IMR-90 (cell line): ENCODE results near the gene CHD2. TPM values are rescaled to one million over a fixed set of nuclear protein-coding genes. Genes with fewer than 3 reads are reported as not detected.

Experiments used
- ATAC-seq: fragments of 200-7000 bp; cut with Tn5 transposase; 2 replicates; pipeline ENCODE4 v1.9.1; 2020; ENCODE audit warnings: low read depth, mild to moderate bottlenecking, moderate library complexity
- BruUV-seq: library from RNA; stranded (reverse); fragments of 400-500 nt; replicated peaks from 2 replicates; lab custom pipeline; 2021; lab: Mats Ljungman, UMichigan
- CTCF ChIA-PET: fragments of 300-600 bp; formaldehyde crosslinking; extraction: SDS; loops from one replicate; lab custom pipeline; 2021; ENCODE audit warnings: antibody characterized with exemption; lab: Yijun Ruan, JAX
- POLR2A ChIA-PET: fragments of 300-600 bp; sonication (Branson Sonifier 250); formaldehyde crosslinking; loops from one replicate; lab custom pipeline; 2022; ENCODE audit warnings: antibody characterized with exemption; ENCODE audit not compliant: unreplicated experiment; lab: Charles Lee
- DNase-seq: peaks from one replicate; pipeline ENCODE4 v3.0.0; 2013
- H2AFZ ChIP-seq: replicated peaks from 2 replicates; pipeline ENCODE3; 2013; ENCODE audit warnings: low read length, mild to moderate bottlenecking; ENCODE audit not compliant: poor library complexity
- H2AK5ac ChIP-seq: 2 replicates; pipeline ENCODE4 v1.6.1; 2013; ENCODE audit warnings: low read depth, low read length, inconsistent platforms
- H2AK9ac ChIP-seq: replicated peaks from 2 replicates; pipeline ENCODE3; 2013; ENCODE audit warnings: mild to moderate bottlenecking, low read depth, low read length, moderate library complexity; ENCODE audit not compliant: poor library complexity
- H2BK120ac ChIP-seq: 2 replicates; pipeline ENCODE4 v1.6.1; 2013; ENCODE audit warnings: low read depth, low read length, inconsistent platforms
- H2BK15ac ChIP-seq: 3 replicates; pipeline ENCODE4 v1.6.1; 2013; ENCODE audit warnings: low read depth, low read length, inconsistent platforms
- H2BK20ac ChIP-seq: 2 replicates; pipeline ENCODE4 v1.6.1; 2013; ENCODE audit warnings: low read depth, mild to moderate bottlenecking, inconsistent platforms, low read length, moderate library complexity
- H2BK5ac ChIP-seq: 2 replicates; pipeline ENCODE4 v1.6.1; 2013; ENCODE audit warnings: mild to moderate bottlenecking, low read depth, low read length, inconsistent platforms; ENCODE audit not compliant: poor library complexity, severe bottlenecking
- H3K14ac ChIP-seq: replicated peaks from 2 replicates; pipeline ENCODE4 v1.6.1; 2013; ENCODE audit warnings: low read depth, low read length, inconsistent platforms
- H3K18ac ChIP-seq: 2 replicates; pipeline ENCODE4 v1.6.1; 2013; ENCODE audit warnings: low read depth, low read length, control low read depth
- H3K23ac ChIP-seq: 2 replicates; pipeline ENCODE4 v1.6.1; 2013; ENCODE audit warnings: low read depth, low read length, inconsistent platforms
- H3K27ac ChIP-seq: 2 replicates; pipeline ENCODE4 v1.5.1; 2013; ENCODE audit warnings: mild to moderate bottlenecking, control low read depth, low read length; ENCODE audit not compliant: insufficient read depth
- H3K27me3 ChIP-seq: 2 replicates; pipeline ENCODE4 v1.6.1; 2013; ENCODE audit warnings: low read length; ENCODE audit not compliant: control insufficient read depth, insufficient read depth
- H3K36me3 ChIP-seq: 2 replicates; pipeline ENCODE4 v1.6.1; 2013; ENCODE audit warnings: low read length, mixed read lengths; ENCODE audit not compliant: control insufficient read depth, insufficient read depth
- H3K4ac ChIP-seq: 2 replicates; pipeline ENCODE4 v1.6.1; 2013; ENCODE audit warnings: low read depth, low read length, inconsistent platforms
- H3K4me1 ChIP-seq: 2 replicates; pipeline ENCODE4 v1.6.1; 2013; ENCODE audit warnings: low read length, mixed read lengths; ENCODE audit not compliant: control insufficient read depth, insufficient read depth
- H3K4me2 ChIP-seq: 2 replicates; pipeline ENCODE4 v1.6.1; 2013; ENCODE audit warnings: low read depth, mild to moderate bottlenecking, control low read depth, low read length, moderate library complexity
- H3K4me3 ChIP-seq: 2 replicates; pipeline ENCODE4 v1.5.1; 2013; ENCODE audit warnings: low read depth, mild to moderate bottlenecking, control low read depth, low read length, moderate library complexity; ENCODE audit not compliant: insufficient read depth
- H3K56ac ChIP-seq: 2 replicates; pipeline ENCODE4 v1.6.1; 2013; ENCODE audit warnings: low read length, inconsistent platforms; ENCODE audit not compliant: insufficient read depth; ENCODE audit errors: extremely low read depth
- H3K79me1 ChIP-seq, 2 experiments: 2 replicates each; pipeline ENCODE4 v1.6.1; 2013; ENCODE audit warnings: low read length in 2 of 2, inconsistent platforms in 1 of 2, low read depth in 1 of 2
- H3K9ac ChIP-seq: 2 replicates; pipeline ENCODE4 v1.6.1; 2013; ENCODE audit warnings: low read depth, low read length, control low read depth
- H3K9me1 ChIP-seq: 2 replicates; pipeline ENCODE4 v1.6.1; 2013; ENCODE audit warnings: low read length, inconsistent platforms; ENCODE audit not compliant: insufficient read depth
- H3K9me3 ChIP-seq: 2 replicates; pipeline ENCODE4 v1.6.1; 2013; ENCODE audit warnings: low read length; ENCODE audit not compliant: control insufficient read depth, insufficient read depth
- H4K20me1 ChIP-seq: 2 replicates; pipeline ENCODE4 v1.6.1; 2013; ENCODE audit warnings: low read length, inconsistent platforms; ENCODE audit not compliant: insufficient read depth
- H4K5ac ChIP-seq: 2 replicates; pipeline ENCODE4 v1.6.1; 2013; ENCODE audit warnings: mild to moderate bottlenecking, low read depth, low read length, control low read depth
- H4K8ac ChIP-seq, 2 experiments: 2 replicates each; pipeline ENCODE4 v1.6.1; 2013; ENCODE audit warnings: low read depth in 2 of 2, low read length in 2 of 2, control low read depth in 1 of 2, inconsistent platforms in 1 of 2
- H4K91ac ChIP-seq: 2 replicates; pipeline ENCODE4 v1.6.1; 2013; ENCODE audit warnings: low read depth, low read length, inconsistent platforms; ENCODE audit not compliant: insufficient read depth
- CEBPB ChIP-seq: IDR thresholded peaks from 2 replicates; pipeline ENCODE4 v1.6.1; 2012; ENCODE audit warnings: low read depth, low read length, improper control_type of control experiment
- CTCF ChIP-seq: conservative IDR thresholded peaks from 2 replicates; pipeline ENCODE4 v1.5.1; 2012; ENCODE audit warnings: mild to moderate bottlenecking, low read depth, low read length, improper control_type of control experiment
- FOS ChIP-seq: fragments of 150-350 bp; IDR thresholded peaks from 2 replicates; pipeline ENCODE4 v1.6.1; 2016; ENCODE audit warnings: low read depth, low read length
- MAFK ChIP-seq: IDR thresholded peaks from 2 replicates; pipeline ENCODE4 v1.6.1; 2012; ENCODE audit warnings: low read depth, low read length, improper control_type of control experiment
- POLR2A ChIP-seq: IDR thresholded peaks from 2 replicates; pipeline ENCODE4 v1.6.1; 2012; ENCODE audit warnings: mild to moderate bottlenecking, low read depth, low read length
- RCOR1 ChIP-seq: IDR thresholded peaks from 2 replicates; pipeline ENCODE4 v1.6.1; 2012; ENCODE audit warnings: mild to moderate bottlenecking, low read length, improper control_type of control experiment; ENCODE audit not compliant: insufficient replicate concordance
- RFX5 ChIP-seq: IDR thresholded peaks from 2 replicates; pipeline ENCODE4 v1.8.0; 2012; ENCODE audit warnings: low read depth, mild to moderate bottlenecking, low read length, moderate library complexity
- SMC3 ChIP-seq: fragments of 150-350 bp; IDR thresholded peaks from 2 replicates; pipeline ENCODE4 v1.6.1; 2016; ENCODE audit warnings: low read depth, mild to moderate bottlenecking, antibody characterized with exemption, low read length, moderate library complexity
- WGBS, 2 experiments: methylation state at CpG; one replicate each; pipeline versions ENCODE4 v1.1.5 to v1.1.7; 2013; ENCODE audit warnings: missing lambda C conversion rate in 2 of 2; ENCODE audit not compliant: insufficient read length in 1 of 2; ENCODE audit errors: extremely low coverage in 2 of 2; 5-methylcytosine and 5-hydroxymethylcytosine counted together
- dilution Hi-C: fragments of 300-500 bp; cut with HindIII; formaldehyde crosslinking; loops from one replicate; pipeline ENCODE4 v1.14.3; 2018; ENCODE audit warnings: low sequenced_read_pairs; ENCODE audit not compliant: unreplicated experiment
- in situ Hi-C: fragments of 300-500 bp; cut with MboI; formaldehyde crosslinking; loops from 3 replicates; pipeline ENCODE4 v1.14.3; 2019; ENCODE audit warnings: low sequenced_read_pairs, inconsistent platforms, mixed read lengths
- intact Hi-C: fragments of 100-400 bp; cut with micrococcal nuclease; formaldehyde crosslinking; loops from 2 replicates; pipeline ENCODE4 v1.10.0; 2022
- polyA plus RNA-seq, 3 experiments: library from polyadenylated mRNA; depleted of rRNA; stranded (reverse); fragments of >200 nt; gene quantifications; 2 replicates each; pipeline ENCODE4 v1.2.3, GENCODE V29; 2012; ENCODE audit warnings: low replicate concordance in 1 of 3
- total RNA-seq: library from RNA; depleted of rRNA; stranded (reverse); fragments of >200 nt; gene quantifications from 2 replicates; pipeline ENCODE4 v1.2.3, GENCODE V29; 2012

Gene CHD2
- total and polyA plus RNA-seq, 2 of the 4 experiments (the other 2 are of a cell fraction), result 44.9 to 64.7 TPM

- H3K18ac ChIP-seq, result no peak overlapping the region
Measured at GRCh38 chr15:93019090-93019489, 119.0 kb downstream of the CHD2 start.

More at GRCh38 chr15:93019090-93019489, 119.0 kb downstream of the CHD2 start:
- intact Hi-C loops (loop anchor here (5.0 kb wide), 1 partner anchor 37 kb away; no protein-coding TSS in a partner anchor), in situ Hi-C loops (no loop called here), dilution Hi-C loops (no loop called here)
- no peak overlapping the region for H2AFZ ChIP-seq
- no peak overlapping the region for H4K8ac ChIP-seq
- H3K9me1 ChIP-seq, result peaks cover 6% of the 10 kb centered on the region; the same call in 1 of the 2 replicates
- no peaks in the 10 kb centered on the region for H3K9me3 ChIP-seq
- peaks cover 26 to 39% of the 10 kb centered on the region in 2 experiments for H3K79me1 ChIP-seq
- no peak overlapping the region for H3K56ac ChIP-seq
- peaks cover 58% of the 10 kb centered on the region for H3K36me3 ChIP-seq
- no peak for DNase-seq
- no peak overlapping the region for H3K4me2 ChIP-seq
- TF ChIP-seq SMC3, result no peak
- TF ChIP-seq RFX5, result no peak
- no peak for TF ChIP-seq POLR2A
- TF ChIP-seq CEBPB, result no peak
- TF ChIP-seq FOS, result no peak
- no peak for TF ChIP-seq RCOR1
- TF ChIP-seq MAFK, result no peak
- no peak for TF ChIP-seq CTCF
- no peak overlapping the region for H2BK120ac ChIP-seq
- H2AK5ac ChIP-seq, result no peak overlapping the region
- WGBS, 2 experiments, result 93% methylated on average over 5 of the region's 7 CpGs; no CpG with 5 or more reads in 1 of the 2 experiments
- BruUV-seq, result no TSS peak
- no peak overlapping the region for H4K5ac ChIP-seq
- H4K91ac ChIP-seq, result no peak overlapping the region
- no peak overlapping the region for H2BK20ac ChIP-seq
- no peak overlapping the region for H2BK5ac ChIP-seq
- no peak overlapping the region for H3K23ac ChIP-seq
- H3K4me1 ChIP-seq, result no peaks in the 10 kb centered on the region
- H3K14ac ChIP-seq, result no peak overlapping the region
- H3K9ac ChIP-seq, result no peak overlapping the region
- peaks cover 15% of the 10 kb centered on the region; the same call in 1 of the 2 replicates for H4K20me1 ChIP-seq
- no peak overlapping the region for H2AK9ac ChIP-seq
- no peak overlapping the region for H3K4me3 ChIP-seq
- ChIA-PET CTCF (interaction anchor here (0.6 to 2.0 kb wide), 2 partner anchors 222 to 322 kb away, joined by 3 to 8 read pairs; no protein-coding TSS in a partner anchor), POLR2A (no interaction called here)
- no peaks in the 10 kb centered on the region for H3K27me3 ChIP-seq
- no peak overlapping the region for H3K27ac ChIP-seq
- H3K4ac ChIP-seq, result no peak overlapping the region
- no peak overlapping the region for H2BK15ac ChIP-seq
- ATAC-seq, result no peak
